HG03139 (cell line): Measurements from ENCODE around the gene CTSW.

Experiments used
- ATAC-seq: cut with Tn5 transposase; IDR thresholded peaks from one replicate; pipeline ENCODE4 v1.9.1; 2021; ENCODE audit not compliant: unreplicated experiment

Gene CTSW

GRCh38 chr11:65867284-65868071, 12.2 kb upstream of the CTSW start:
- ATAC-seq: no peak

GRCh38 chr11:65868076-65868667, 11.5 kb upstream of the CTSW start:
- no peak for ATAC-seq

GRCh38 chr11:65868907-65869306, 10.7 kb upstream of the CTSW start:
- ATAC-seq: no peak

GRCh38 chr11:65869643-65870306, 9.9 kb upstream of the CTSW start:
- ATAC-seq: no peak

- ATAC-seq: no peak
These were observed 9.4 kb upstream of the CTSW start for GRCh38 chr11:65870307-65870658.

DNA sequence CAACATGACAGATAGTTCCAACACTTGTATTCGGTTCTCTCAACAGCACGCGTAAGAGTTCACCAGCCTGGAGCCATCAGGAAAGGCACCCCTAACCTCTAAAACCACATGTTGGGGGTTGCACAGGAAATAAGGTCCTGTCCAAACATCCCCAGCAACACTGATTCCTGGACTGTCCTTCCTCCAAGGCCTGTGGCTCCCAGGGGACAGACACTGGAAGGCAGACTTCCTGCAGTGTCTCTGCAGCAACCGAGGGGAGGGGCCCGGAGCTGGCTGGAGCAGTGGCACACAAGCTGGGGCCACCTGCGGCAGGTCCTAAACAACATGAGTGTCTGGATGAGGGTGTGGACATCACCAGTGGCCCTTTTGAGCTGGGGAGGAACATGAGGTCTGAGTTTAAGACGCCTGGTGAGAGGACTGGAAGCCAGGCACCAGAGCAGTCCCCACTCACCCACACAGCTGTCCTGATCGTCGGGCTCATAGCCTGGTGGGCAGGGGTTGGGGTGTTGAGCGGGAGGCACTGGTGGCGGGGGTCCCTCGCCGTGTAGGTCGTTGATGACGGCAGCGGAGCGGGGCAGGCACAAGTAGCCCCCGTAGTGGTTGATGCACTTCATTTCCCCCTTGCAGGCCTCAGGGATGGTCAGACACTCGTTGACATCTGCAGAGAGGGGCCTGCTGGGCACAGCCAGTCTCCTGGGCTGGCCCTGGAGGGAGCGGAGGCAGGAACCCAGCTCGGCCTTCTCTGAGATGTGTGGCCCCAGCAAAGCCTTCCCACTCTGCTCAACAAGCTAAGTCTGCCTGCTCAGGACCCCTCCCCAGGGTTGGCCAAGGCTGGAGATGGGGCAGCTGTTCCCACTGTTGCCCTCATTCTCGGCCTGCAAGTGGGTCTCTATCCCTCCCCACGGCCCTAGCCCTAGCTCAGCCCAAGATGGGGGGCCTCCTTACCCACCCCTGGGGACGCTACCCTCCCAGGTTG, 8.6 kb upstream of the CTSW start:
- no peak for ATAC-seq

DNA sequence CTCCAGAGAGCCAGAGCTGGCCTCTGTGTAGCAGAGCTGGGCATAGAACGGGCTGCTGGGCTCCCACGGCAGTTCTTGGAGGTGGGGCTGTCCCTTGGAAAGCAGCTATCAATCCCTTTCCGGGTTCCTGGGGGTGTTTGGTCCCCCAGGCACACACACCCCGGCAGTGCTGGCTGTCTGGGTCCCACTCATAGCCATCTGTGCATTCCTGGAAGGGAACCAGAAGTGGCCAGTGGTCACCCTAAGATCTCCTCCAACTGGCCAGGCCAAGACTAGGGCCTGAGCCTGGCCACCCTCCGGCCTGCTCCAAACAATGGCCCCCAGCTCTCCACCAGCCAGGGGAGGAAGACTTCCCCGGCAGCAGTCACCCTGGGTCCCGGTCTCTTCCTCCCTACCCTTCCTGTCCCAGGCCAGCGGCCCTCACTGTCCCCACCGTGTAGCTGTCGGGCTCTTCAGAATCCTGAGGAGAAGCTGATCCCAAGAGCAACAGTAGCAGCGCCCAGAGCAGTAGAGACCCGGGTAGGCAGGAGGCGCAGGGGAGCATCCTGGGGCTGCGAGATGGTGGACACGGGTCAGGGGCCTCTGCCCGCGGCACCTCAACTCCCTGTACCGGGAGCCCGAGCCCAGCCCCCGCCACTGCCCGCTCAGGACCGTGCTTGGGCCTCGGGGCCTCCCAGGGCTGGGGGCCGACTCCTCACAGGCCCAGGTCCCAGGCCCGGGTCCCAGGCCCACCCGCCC, 7.7 kb upstream of the CTSW start:
- no peak for ATAC-seq

- ATAC-seq: no peak
These were observed 6.9 kb upstream of the CTSW start, which contains the start of gene EFEMP2 for GRCh38 chr11:65872586-65873317. Gene EFEMP2 (minus strand): TSS chr11:65872800. CDS start chr11:65872354, 446 bp downstream.

DNA sequence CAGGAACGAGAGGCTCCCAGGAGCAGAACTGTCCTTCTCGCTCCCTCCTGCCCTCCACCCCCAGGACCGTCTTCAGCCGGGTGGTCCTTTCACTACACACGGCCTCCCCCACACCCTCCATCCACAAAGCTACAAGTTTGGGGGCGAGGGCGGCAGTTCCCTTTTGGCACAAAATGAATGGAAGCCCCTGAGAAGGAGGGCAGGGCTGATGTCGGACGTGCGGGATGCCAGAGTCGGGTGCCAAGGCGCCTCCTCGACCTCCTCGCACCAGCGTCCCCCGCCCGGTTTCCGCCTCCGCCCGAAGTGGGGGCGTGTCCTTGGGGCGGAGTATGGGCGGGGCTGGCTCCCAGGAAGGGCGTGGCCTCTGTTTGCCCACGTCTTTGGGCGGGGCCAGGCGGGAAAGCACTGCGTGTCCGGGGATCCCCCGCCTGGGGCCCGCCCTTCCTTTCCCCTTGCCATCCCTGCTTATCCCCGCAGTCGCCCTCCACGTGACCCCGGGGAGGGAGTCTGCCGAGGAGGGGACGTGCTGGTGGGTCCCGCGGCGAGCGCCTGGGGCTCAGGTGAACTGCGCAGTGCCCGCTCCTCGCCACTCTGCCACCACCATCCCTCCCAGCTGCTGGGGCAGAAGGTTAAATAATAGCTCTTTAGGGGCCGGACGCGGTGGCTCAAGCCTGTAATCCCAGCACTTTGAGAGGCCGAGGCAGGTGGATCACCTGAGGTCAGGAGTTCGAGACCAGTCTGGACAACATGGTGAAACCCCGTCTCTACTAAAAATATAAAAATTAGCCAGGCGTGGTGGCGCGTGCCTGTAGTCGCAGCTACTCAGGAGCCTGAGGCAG, 6.1 kb upstream of the CTSW start:
- ATAC-seq: peak; percentile 69

- ATAC-seq: no peak
These were observed 390 bp downstream of the CTSW start for GRCh38 chr11:65880027-65880426.

- ATAC-seq: no peak
These were observed 1.3 kb downstream of the CTSW start for GRCh38 chr11:65880844-65881421.

DNA sequence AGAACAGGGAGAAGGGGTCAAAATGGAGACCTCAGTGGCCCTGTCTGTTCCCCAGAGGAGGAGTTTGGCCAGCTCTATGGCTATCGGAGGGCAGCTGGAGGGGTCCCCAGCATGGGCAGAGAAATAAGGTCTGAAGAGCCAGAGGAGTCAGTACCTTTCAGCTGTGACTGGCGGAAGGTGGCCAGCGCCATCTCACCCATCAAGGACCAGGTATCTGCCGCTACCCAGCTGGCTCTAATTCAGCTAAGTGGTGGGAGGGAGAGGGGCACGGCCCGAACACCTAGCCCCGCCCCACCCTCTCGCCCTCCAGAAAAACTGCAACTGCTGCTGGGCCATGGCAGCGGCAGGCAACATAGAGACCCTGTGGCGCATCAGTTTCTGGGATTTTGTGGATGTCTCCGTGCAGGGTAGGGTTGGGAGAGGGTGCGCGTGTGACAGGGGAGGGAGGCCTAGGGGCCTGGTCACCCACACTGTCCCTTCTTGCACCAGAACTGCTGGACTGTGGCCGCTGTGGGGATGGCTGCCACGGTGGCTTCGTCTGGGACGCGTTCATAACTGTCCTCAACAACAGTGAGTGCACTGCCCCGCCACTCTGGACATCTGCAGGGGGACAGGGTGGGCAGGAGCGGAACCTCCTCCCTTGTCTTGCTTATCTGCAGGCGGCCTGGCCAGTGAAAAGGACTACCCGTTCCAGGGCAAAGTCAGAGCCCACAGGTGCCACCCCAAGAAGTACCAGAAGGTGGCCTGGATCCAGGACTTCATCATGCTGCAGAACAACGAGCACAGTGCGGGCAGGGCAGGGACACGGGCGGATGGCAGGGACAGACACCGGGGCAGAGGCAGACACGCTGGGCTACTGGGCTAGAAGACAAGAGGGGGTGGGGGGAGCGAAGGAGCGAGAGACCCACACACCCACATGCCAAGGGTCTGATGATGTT, 2.8 kb downstream of the CTSW start:
- ATAC-seq: no peak

DNA sequence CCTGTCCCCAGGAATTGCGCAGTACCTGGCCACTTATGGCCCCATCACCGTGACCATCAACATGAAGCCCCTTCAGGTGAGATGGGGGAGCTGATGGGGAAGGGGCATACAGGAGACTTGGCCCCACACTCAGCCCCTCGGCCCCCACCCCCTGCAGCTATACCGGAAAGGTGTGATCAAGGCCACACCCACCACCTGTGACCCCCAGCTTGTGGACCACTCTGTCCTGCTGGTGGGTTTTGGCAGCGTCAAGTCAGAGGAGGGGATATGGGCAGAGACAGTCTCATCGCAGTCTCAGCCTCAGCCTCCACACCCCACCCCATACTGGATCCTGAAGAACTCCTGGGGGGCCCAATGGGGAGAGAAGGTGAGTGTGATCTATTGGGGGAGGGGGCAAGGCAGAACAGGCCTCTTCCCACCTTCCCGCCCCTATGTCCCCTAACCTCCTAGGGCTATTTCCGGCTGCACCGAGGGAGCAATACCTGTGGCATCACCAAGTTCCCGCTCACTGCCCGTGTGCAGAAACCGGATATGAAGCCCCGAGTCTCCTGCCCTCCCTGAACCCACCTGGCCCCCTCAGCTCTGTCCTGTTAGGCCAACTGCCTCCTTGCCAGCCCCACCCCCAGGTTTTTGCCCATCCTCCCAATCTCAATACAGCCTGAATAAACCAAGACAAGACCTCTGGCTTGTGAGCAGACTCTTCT, 3.6 kb downstream of the CTSW start:
- no peak for ATAC-seq

DNA sequence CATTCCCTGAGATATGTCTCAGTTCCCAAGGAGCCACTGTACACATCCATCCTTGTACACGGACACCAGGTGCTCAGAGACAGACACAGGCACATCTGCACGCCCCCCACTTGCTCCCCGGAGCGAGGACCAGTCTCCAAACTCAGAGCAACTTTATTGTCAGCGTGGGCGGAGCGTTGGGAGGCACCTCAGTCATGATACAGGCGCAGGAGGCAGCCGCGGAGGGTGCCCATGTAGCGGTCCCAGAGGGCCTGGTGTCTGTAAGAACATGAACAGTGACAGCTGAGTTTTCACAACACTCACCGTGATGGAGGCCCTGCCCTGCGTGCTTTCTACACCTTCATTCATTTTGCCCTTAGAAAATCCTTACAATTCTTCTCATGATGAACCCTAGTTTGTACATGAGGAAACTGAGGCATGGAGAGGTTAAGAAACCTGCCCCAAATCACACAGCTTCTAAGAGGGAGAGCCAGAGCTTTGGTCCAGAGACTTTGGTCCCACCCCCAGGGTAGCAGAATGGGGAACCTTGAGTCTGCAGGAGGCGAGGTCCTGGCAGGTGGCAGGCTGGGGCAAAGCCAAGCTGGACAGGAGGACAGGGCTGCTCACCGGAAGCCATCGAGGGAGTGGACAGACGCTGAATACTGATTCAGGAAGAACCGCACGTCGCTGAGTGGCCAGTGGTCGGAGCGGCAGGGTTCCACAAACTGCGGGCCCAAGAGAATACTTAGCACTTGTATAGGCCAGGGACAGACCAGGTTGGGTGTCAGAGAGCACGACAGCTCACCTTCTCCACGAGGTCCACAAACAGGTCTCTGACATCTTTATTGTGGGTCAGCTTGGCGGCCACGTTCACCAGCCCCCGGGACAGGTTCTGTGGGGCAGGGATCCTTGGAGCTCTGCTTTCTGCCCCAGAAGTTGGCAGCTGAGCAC, 4.4 kb downstream of the CTSW start:
- ATAC-seq: no peak

DNA sequence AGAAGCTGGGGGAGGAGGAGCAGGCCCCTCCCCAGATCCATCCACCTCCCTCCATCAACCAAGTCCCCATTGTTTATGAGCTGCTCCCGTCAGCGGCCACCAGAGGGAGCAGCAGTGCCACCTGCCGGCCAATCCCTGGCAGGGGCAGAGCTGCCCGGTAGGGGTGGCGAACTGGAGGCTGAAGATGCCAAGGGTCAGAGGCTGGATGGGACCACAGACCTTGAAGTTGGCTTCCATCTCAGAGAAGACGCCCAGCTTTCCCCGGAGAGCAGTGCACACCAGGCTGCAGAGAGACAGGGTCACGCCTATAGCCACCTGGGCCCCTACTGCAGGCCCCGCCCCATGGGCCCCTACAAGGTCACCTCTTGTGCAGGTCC, 5.1 kb downstream of the CTSW start:
- no peak for ATAC-seq

DNA sequence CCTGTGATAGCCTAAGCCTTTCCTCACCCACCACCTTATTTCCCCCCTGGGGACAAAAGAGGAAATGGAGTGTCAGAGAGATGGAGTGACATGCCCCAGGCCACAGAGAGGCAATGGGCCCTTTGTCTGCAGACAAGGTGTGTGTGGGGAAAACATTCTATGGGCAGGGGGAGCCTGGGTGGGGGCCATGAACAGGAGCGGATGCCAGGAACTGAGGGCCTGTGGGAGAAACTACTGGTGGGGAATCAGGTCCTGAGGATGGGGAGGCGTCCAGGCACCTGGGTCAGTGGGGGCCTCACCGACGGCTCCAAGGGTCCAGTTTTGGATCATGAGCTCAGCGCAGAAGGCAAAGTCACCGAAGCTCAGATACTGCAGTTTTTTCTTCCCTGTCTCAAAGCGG, 5.6 kb downstream of the CTSW start:
- no peak for ATAC-seq
